ENCODE measurements around the gene NFU1. TPM values are rescaled to one million over a fixed set of nuclear protein-coding genes. Genes with fewer than 3 reads are reported as not detected.
"Not testable (repeated sequence)": the region's sequence is repeated elsewhere in the genome, so short reads cannot be mapped to it uniquely, and the experiment has no call there.

The NFU1 gene
- total RNA-seq, 1 experiment from 2014 or later: 70.5 TPM

DNA sequence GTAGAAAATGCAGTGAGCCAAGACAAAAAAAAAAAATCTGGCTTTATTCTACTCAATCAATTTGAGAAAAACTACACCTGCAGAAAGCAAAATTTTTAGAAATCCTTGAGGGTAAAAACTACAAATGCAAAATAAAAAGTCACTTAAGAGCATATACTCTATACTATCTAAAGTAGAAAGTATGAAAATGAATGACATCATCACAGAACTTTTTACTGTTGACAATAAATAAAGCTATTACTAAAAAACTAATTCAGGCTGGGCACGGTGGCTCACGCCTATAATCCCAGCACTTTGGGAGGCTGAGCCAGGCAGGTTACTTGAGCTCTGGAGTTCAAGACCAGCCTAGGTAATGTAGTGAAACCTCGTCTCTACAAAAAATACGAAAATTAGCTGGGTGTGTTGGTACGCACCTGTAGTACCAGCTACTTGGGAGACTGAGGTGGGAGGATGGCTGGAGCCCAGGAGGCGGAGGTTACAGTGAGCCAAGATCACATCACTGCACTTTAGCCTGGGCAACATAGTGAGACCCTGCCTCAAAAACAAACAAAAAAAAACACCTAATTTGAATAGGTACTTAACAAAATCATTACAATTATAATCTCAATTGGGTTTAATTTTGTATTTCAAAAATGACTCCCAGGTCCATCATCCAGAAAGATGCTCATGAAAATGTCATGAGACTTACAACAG, 7.6 kb downstream of the NFU1 start:
- no peaks in the 10 kb centered on the region for H3K27me3 ChIP-seq
- no peak for DNase-seq
- H3K27ac ChIP-seq: no peak overlapping the region
- H3K9me3 ChIP-seq (replicated peaks): no peaks in the 10 kb centered on the region
- no peaks in the 10 kb centered on the region for H3K4me1 ChIP-seq
- H3K36me3 ChIP-seq: peaks cover 33% of the 10 kb centered on the region
- no peak overlapping the region for H3K4me3 ChIP-seq

DNA sequence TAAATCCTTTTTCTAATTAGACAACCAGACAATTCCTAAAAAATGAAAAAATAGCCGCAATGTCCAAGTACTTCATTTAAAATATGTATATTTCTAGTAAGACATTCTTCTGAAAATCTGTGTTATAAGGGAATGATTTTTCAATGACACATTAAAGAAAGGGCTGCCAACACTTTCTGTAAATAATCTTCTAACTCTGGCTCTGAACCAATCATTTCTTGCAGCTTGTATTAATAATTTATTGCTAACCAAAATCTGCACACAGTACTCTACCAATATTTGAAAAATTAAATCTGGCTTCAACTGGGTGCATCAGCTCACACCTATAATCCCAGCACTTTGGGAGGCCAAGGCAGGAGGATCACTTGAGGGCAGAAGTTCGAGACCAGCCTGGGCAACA, 8.3 kb downstream of the NFU1 start:
- DNase-seq: no peak
- H3K36me3 ChIP-seq: peaks cover 36% of the 10 kb centered on the region

DNA sequence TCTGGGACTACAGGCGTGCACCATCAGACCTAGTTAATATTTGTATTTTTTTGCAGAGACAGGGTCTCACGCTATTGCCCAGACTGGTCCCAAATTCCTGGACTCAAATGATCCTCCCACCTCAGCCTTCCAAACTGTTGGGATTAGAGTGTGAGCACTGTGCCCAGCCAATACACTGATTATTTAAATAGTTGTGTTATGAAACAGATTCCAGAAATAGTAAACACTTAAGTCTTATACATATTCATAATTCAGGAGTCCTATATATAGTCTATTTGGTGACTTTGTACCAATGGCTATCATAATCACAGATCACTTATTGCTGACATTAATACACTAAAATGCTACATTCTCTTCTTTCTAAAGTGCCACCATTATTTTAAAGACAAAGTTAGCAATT, 12.8 kb downstream of the NFU1 start:
- Histone ChIP-seq H3K4me1 (no peaks in the 10 kb centered on the region), H3K9me3 (replicated peaks) (no peaks in the 10 kb centered on the region)
- no peak for DNase-seq

More for the DNA sequence above, 8.3 kb downstream of the NFU1 start:
- Histone ChIP-seq H3K9me3 (replicated peaks) (no peaks in the 10 kb centered on the region), H3K4me3 (no peak overlapping the region), H3K27me3 (no peaks in the 10 kb centered on the region), H3K27ac (no peak overlapping the region), H3K4me1 (no peaks in the 10 kb centered on the region)

GRCh38 chr2:69422198-69422597, 15.0 kb downstream of the NFU1 start:
- Histone ChIP-seq H3K4me3 (no peak overlapping the region), H3K36me3 (peaks cover 53% of the 10 kb centered on the region), H3K4me1 (no peaks in the 10 kb centered on the region), H3K27me3 (no peaks in the 10 kb centered on the region), H3K9me3 (replicated peaks) (no peaks in the 10 kb centered on the region), H3K27ac (no peak overlapping the region)
- DNase-seq: no peak

More for the DNA sequence above, 12.8 kb downstream of the NFU1 start:
- Histone ChIP-seq H3K27ac (no peak overlapping the region), H3K36me3 (peaks cover 47% of the 10 kb centered on the region), H3K4me3 (no peak overlapping the region), H3K27me3 (no peaks in the 10 kb centered on the region)

GRCh38 chr2:69419111-69419510, 18.1 kb downstream of the NFU1 start:
- DNase-seq: not testable (repeated sequence)

DNA sequence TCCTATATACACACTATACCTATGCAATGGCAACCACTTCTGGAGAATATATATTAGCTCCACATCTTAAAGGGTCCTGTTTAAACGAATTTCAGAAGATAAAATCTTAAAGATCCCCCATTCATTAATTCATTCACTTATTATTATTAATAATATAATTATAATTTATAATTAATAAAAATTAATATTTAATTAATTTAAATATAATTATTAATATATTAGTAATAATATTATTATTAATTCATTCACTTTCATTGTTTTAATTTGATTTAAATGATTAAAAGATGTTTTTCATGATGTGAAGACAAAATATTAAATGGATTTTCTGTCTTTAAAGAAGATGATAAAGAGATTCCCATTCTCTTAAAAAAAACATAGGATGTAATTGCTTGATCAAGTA, 21.1 kb downstream of the NFU1 start:
- Histone ChIP-seq H3K4me3 (no peak overlapping the region), H3K9me3 (replicated peaks) (no peaks in the 10 kb centered on the region), H3K27ac (no peak overlapping the region), H3K4me1 (no peaks in the 10 kb centered on the region), H3K27me3 (no peaks in the 10 kb centered on the region), H3K36me3 (peaks cover 58% of the 10 kb centered on the region)
- DNase-seq: no peak

More at GRCh38 chr2:69419111-69419510, 18.1 kb downstream of the NFU1 start:
- H3K27ac ChIP-seq; H3K27me3 ChIP-seq; H3K9me3 ChIP-seq (replicated peaks); H3K4me3 ChIP-seq; H3K4me1 ChIP-seq: not testable (repeated sequence)
- H3K36me3 ChIP-seq: peaks cover 63% of the 10 kb centered on the region

DNA sequence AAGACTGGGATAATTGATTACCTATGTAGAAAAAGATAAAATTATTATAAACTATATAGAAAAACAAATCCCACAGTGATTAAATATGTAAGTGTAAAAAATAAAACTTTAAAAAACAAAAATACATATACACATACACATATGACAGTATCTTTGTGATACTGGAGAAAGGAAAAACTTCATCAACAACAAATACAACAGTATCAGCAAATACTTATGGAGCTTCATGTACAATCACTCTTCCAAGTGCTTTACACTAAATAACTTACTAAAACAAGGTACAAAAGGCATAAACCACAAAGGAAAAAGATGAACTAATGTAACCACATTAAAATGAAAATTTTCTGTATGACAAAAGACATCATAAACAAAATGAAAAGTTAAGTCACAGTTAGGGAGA, 26.1 kb downstream of the NFU1 start:
- Histone ChIP-seq H3K9me3 (replicated peaks) (no peaks in the 10 kb centered on the region), H3K4me3 (no peak overlapping the region), H3K27ac (no peak overlapping the region), H3K36me3 (peaks cover 55% of the 10 kb centered on the region), H3K27me3 (no peaks in the 10 kb centered on the region), H3K4me1 (no peaks in the 10 kb centered on the region)
- DNase-seq: no peak

DNA sequence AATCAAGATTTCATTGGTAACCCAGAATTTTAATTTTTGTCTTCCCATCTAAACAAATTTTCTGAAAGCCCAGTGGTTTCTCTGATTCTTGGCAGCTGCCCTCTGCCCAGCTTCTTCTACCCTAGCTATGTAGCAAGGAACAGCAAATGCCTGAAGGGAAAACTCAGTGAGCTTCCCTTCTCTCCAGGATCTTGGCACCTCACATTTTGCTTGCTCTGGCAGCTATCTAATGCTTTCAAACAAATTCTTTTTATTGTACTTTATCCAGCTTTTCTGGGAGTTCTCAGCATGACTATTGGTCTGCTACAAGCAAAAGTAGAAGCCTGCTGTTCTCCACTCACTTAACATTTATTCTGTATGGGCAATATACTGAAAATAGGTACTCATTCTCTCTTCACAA, 31.9 kb downstream of the NFU1 start:
- Histone ChIP-seq H3K4me1 (no peaks in the 10 kb centered on the region), H3K36me3 (peaks cover 76% of the 10 kb centered on the region), H3K4me3 (no peak overlapping the region), H3K27ac (no peak overlapping the region), H3K27me3 (no peaks in the 10 kb centered on the region), H3K9me3 (replicated peaks) (peaks cover 5% of the 10 kb centered on the region)
- no peak for DNase-seq

GRCh38 chr2:69400121-69400520, 37.1 kb downstream of the NFU1 start:
- Histone ChIP-seq H3K27me3 (no peaks in the 10 kb centered on the region), H3K4me1 (no peaks in the 10 kb centered on the region), H3K27ac (no peak overlapping the region), H3K9me3 (replicated peaks) (peaks cover 5% of the 10 kb centered on the region), H3K4me3 (no peak overlapping the region), H3K36me3 (peaks cover 68% of the 10 kb centered on the region)
- no peak for DNase-seq

DNA sequence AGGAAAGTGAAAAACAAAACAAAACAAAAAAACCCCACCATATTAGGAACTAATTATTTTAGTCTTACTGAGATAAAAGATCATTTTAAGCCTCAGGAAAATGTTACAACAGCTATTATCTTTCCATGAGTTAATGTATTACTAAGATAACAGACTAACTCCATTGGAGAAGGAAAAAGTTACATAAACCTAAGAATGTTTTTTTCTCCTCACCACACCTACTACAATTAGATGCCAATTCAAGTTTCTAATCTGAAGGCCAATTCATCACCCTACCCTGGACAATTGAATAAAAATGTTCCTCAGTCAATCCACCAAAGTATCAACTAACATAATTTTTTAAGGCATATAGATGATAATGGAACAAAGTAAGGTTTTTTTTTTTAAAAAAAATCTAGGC, 40.0 kb downstream of the NFU1 start:
- Histone ChIP-seq H3K27me3 (no peaks in the 10 kb centered on the region), H3K4me1 (no peaks in the 10 kb centered on the region), H3K4me3 (no peak overlapping the region), H3K9me3 (replicated peaks) (no peaks in the 10 kb centered on the region), H3K36me3 (peaks cover 51% of the 10 kb centered on the region), H3K27ac (no peak overlapping the region)
- DNase-seq: no peak

- Histone ChIP-seq H3K9me3 (replicated peaks) (no peaks in the 10 kb centered on the region), H3K27ac (no peak overlapping the region), H3K4me3 (no peak overlapping the region), H3K27me3 (no peaks in the 10 kb centered on the region), H3K4me1 (no peaks in the 10 kb centered on the region), H3K36me3 (peaks cover 41% of the 10 kb centered on the region)
- DNase-seq: no peak
Measured at GRCh38 chr2:69395866-69396265, 41.4 kb downstream of the NFU1 start.

- no peak for DNase-seq
- Histone ChIP-seq H3K4me1 (no peaks in the 10 kb centered on the region), H3K9me3 (replicated peaks) (no peaks in the 10 kb centered on the region), H3K27me3 (no peaks in the 10 kb centered on the region), H3K4me3 (no peak overlapping the region), H3K36me3 (peaks cover 25% of the 10 kb centered on the region), H3K27ac (no peak overlapping the region)
Measured at GRCh38 chr2:69393963-69394362, 43.3 kb downstream of the NFU1 start.

- DNase-seq: no peak
- no peaks in the 10 kb centered on the region for H3K9me3 ChIP-seq (replicated peaks)
- H3K27me3 ChIP-seq: no peaks in the 10 kb centered on the region
- H3K36me3 ChIP-seq: peaks cover 9% of the 10 kb centered on the region
- H3K4me3 ChIP-seq: no peak overlapping the region
- H3K27ac ChIP-seq: no peak overlapping the region
- no peaks in the 10 kb centered on the region; the same call in 1 of the 2 replicates for H3K4me1 ChIP-seq
Measured at GRCh38 chr2:69390471-69390870, 46.8 kb downstream of the NFU1 start.

DNA sequence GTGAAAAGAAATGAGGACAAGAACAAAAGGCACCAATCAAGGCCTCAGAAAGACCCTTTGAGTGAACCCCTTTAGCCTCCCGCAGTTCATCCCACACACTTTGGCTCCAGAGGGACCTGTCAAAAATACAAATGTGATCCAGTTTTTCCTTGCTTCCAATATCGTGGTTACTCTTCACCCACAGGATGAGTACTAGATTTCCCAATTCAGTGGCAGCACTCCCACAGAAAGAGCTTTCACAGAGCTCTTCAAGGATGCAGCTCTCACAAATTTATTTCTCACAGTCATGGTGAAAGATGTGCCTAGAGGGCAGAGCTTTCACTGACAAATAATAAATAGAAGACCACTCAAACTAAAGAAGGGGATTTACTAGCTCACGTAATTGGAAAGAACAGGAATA, 47.2 kb downstream of the NFU1 start:
- H3K9me3 ChIP-seq (replicated peaks): no peaks in the 10 kb centered on the region
- H3K4me1 ChIP-seq: no peaks in the 10 kb centered on the region; the same call in 1 of the 2 replicates
- H3K4me3 ChIP-seq: no peak overlapping the region
- H3K27ac ChIP-seq: no peak overlapping the region
- H3K36me3 ChIP-seq: peaks cover 9% of the 10 kb centered on the region
- no peak for DNase-seq
- no peaks in the 10 kb centered on the region for H3K27me3 ChIP-seq

DNA sequence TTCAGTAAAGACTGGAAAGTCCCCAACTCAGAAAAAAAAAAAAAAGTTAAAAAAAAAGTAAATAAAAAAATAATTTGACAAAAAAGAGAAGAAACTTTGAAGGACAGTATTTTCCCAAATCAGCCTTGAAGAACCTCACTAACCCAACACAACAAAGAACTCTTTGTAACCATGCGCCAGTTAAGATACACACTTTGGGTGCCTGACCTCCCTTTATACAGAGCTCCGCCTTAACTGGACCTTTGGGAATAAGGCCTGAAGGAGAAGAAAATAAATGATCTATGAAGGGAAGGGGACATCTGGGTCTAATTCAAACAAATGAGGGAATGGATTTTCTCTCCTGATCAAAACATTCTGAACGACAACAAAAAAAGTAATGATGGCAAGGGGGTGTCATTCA, 48.0 kb downstream of the NFU1 start:
- H3K27me3 ChIP-seq: no peaks in the 10 kb centered on the region
- H3K36me3 ChIP-seq: peaks cover 9% of the 10 kb centered on the region
- no peaks in the 10 kb centered on the region; the same call in 1 of the 2 replicates for H3K4me1 ChIP-seq
- no peak for DNase-seq
- H3K27ac ChIP-seq: no peak overlapping the region
- no peaks in the 10 kb centered on the region for H3K9me3 ChIP-seq (replicated peaks)
- H3K4me3 ChIP-seq: no peak overlapping the region

Data from SJCRH30 (cell line).